Testis (tissue), 2 donors: ENCODE measurements around the gene HDGFL2.
"Not testable (repeated sequence)": the region's sequence is repeated elsewhere in the genome, so short reads cannot be mapped to it uniquely, and the experiment has no call there.

Experiments
- CTCF ChIP-seq, 3 experiments: fragments of 450-650 bp in 2 of 3; fragments of 200-600 bp in 1 of 3; sonication (generic) in 1 of 3; IDR thresholded peaks; one replicate each; pipeline ENCODE4 v1.5.1; 2016 to 2019; ENCODE audit warnings: antibody characterized with exemption in 3 of 3, mild to moderate bottlenecking in 2 of 3, moderate library complexity in 1 of 3
- POLR2A ChIP-seq: fragments of 450-650 bp; IDR thresholded peaks from one replicate; pipeline ENCODE4 v1.6.1; 2017; ENCODE audit warnings: antibody characterized with exemption, mild to moderate bottlenecking, moderate library complexity

GRCh38 chr19:4541806-4542145 is 69.7 kb downstream of the HDGFL2 start:
- not testable (repeated sequence) for TF ChIP-seq CTCF (IDR thresholded peaks at IDR 0.05); POLR2A
